Skeletal muscle tissue (tissue), 4 donors: ENCODE data around the gene ARSK. TPM values are rescaled to one million over a fixed set of nuclear protein-coding genes. Genes with fewer than 3 reads are reported as not detected.

ENCODE experiments used
- H3K27ac ChIP-seq: one replicate; pipeline ENCODE4 v1.7.0; 2013; ENCODE audit warnings: mild to moderate bottlenecking, low read depth, low read length, inconsistent platforms
- H3K27me3 ChIP-seq, 3 donors: one replicate each; pipeline ENCODE4 v1.7.0; 2013; ENCODE audit warnings: low read length in 3 of 3; ENCODE audit not compliant: control insufficient read depth in 3 of 3, insufficient read depth in 3 of 3
- H3K36me3 ChIP-seq, 3 donors: one replicate each; pipeline ENCODE4 v1.7.0; 2013; ENCODE audit warnings: low read length in 3 of 3; ENCODE audit not compliant: control insufficient read depth in 3 of 3, insufficient read depth in 3 of 3
- H3K4me1 ChIP-seq, 3 donors: one replicate each; pipeline ENCODE4 v1.7.0; 2013; ENCODE audit warnings: low read length in 3 of 3, mild to moderate bottlenecking in 3 of 3; ENCODE audit not compliant: control insufficient read depth in 3 of 3, insufficient read depth in 3 of 3
- H3K4me3 ChIP-seq, 3 donors: one replicate each; pipeline ENCODE4 v1.7.0; 2013; ENCODE audit warnings: low read length in 3 of 3
- H3K9ac ChIP-seq, 3 donors: one replicate each; pipeline ENCODE4 v1.7.0; 2013; ENCODE audit warnings: low read length in 3 of 3, mild to moderate bottlenecking in 3 of 3, moderate library complexity in 2 of 3, low read depth in 1 of 3
- H3K9me3 ChIP-seq, 3 donors: one replicate each; pipeline ENCODE4 v1.7.0; 2013; ENCODE audit warnings: low read length in 3 of 3; ENCODE audit not compliant: control insufficient read depth in 3 of 3
- total RNA-seq: library from RNA; depleted of rRNA; stranded (reverse); fragments of >200 nt; gene quantifications from one replicate; pipeline ENCODE4 v1.2.3, GENCODE V29; 2014
- donor health status: Osteomylitis.

The ARSK gene
- 6.3 TPM for total RNA-seq

DNA sequence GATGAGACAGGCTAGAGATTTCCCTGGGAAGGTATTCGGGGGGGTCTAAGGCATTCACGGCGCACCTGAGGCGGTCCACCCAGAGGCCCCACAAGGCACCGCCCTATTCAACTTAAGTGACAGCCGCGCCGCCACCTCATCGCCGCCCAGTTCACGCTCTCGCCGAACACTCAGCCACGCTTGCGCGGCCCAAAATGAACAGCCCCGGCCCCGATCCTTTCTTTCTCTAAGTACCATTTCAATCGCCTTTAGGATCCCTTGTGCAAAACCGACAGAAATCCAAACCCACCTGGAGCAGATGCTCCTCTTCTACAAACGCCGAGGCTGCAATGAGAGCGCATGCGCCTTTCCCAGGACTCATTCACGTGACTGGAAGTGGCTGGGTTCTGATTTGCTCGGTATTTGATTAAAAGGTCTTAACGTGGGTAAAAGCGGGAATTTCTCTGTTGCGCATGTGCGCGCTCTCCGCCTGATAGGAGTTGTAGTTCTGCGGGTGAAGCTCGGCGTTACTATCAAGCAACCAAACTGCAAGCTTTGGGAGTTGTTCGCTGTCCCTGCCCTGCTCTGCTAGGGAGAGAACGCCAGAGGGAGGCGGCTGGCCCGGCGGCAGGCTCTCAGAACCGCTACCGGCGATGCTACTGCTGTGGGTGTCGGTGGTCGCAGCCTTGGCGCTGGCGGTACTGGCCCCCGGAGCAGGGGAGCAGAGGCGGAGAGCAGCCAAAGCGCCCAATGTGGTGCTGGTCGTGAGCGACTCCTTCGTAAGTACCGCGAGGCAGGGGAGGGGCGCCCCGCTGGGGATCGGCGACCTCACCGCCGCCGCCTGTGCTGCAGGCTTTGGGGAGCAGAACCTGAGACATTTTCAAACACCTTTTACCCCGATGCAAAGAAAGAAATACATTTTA is at the start of gene ARSK, which contains the start of gene SKIC3:
TSS of gene ARSK (plus strand) at position 455 of the 902 bp plus-strand sequence. CDS start at position 633, 178 bp downstream.
TSS of gene SKIC3 (minus strand) at position 331 of the 902 bp plus-strand sequence. CDS start 7,827 bp downstream, outside the sequence.
- Histone ChIP-seq H3K9me3 (no peaks in the 10 kb centered on the region), H3K9ac (peak within 1 kb of the TSS; percentile 85 to 93 (median 91)), H3K27me3 (no peaks in the 10 kb centered on the region), H3K27ac (peak within 1 kb of the TSS; percentile 67), H3K4me3 (peak within 1 kb of the TSS; percentile 84 to 93 (median 91)), H3K4me1 (peaks cover 8 to 17% (median 13%) of the 10 kb centered on the region in 3 donors), H3K36me3 (peaks cover 0 to 9% (median 8%) of the 10 kb centered on the region in 3 donors)

- Histone ChIP-seq H3K4me3 (no peak overlapping the region), H3K9me3 (no peaks in the 10 kb centered on the region), H3K4me1 (no peaks in the 10 kb centered on the region), H3K9ac (no peak overlapping the region), H3K27me3 (no peaks in the 10 kb centered on the region), H3K27ac (no peak overlapping the region), H3K36me3 (peaks cover 20 to 54% (median 50%) of the 10 kb centered on the region in 3 donors)
Measured at GRCh38 chr5:95508550-95508949, 46.4 kb upstream of the ARSK start.

DNA sequence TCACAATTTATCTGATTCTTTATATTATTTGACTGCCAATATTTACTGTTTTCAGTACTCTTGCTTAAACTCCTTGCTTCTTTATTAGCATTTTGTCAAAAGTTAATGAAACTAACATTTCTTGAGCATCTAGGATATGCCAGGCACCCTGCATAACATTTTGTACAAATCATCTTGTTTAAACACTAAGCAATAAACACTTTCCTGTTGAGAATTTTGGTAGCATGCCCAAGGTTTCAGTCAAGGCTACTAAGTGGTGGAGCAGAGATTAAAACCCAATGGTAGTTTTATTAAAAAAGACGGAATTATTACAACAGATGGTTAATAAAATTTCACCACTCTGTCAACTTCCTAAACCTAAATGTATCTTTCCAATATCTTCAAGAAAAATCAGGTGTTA is 43.3 kb upstream of the ARSK start:
- H3K9me3 ChIP-seq, result no peaks in the 10 kb centered on the region
- H3K4me3 ChIP-seq, result no peak overlapping the region
- no peaks in the 10 kb centered on the region for H3K27me3 ChIP-seq
- no peak overlapping the region for H3K9ac ChIP-seq
- no peak overlapping the region for H3K27ac ChIP-seq
- H3K4me1 ChIP-seq, result no peaks in the 10 kb centered on the region
- peaks cover 21 to 69% (median 64%) of the 10 kb centered on the region in 3 donors for H3K36me3 ChIP-seq

DNA sequence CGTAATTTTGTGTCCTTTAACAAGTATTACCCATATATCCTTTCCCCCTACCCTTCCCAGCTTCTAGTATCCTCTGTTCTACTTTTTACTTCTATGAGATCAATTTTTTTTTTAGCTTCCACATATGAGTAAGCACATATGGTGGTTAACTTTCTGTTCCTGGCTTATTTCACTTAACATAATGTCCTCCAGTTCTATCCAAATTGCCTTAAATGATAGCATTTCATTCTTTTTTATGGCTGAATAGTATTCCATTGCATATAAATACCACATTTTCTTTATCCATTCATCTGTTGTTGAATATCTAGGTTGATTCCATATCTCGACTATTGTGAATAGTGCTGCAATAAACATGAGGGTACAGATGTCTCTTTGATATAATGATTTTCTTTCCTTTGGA is 36.5 kb upstream of the ARSK start:
- Histone ChIP-seq H3K9ac (no peak overlapping the region), H3K27ac (no peak overlapping the region), H3K27me3 (no peaks in the 10 kb centered on the region), H3K36me3 (peaks cover 6 to 51% (median 46%) of the 10 kb centered on the region in 3 donors), H3K4me3 (no peak overlapping the region), H3K9me3 (no peaks in the 10 kb centered on the region), H3K4me1 (no peaks in the 10 kb centered on the region)

DNA sequence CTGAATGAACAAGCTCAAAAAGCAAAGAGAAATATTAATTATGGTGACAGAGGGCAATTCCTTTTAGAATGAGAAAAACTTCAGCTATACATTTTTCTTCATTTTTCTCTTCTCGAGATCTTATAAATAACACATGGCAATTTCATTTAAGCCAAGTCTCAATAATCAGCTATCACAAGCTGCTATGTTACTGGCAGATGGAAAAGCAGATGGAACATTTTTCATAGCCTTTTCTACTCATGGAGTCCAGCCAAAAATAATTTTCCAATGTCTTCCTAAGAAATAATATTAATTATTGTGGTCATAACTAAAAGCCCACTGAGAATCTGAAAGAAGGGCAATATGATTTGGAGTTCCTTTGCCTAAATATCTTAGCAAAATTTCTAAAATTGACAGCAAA is 35.8 kb upstream of the ARSK start:
- Histone ChIP-seq H3K4me3 (no peak overlapping the region), H3K27ac (no peak overlapping the region), H3K27me3 (no peaks in the 10 kb centered on the region), H3K9me3 (no peaks in the 10 kb centered on the region), H3K36me3 (peaks cover 2 to 49% (median 41%) of the 10 kb centered on the region in 3 donors), H3K4me1 (no peaks in the 10 kb centered on the region), H3K9ac (no peak overlapping the region)

- Histone ChIP-seq H3K27ac (no peak overlapping the region), H3K4me3 (no peak overlapping the region), H3K9ac (no peak overlapping the region), H3K36me3 (peaks cover 2 to 48% (median 40%) of the 10 kb centered on the region in 3 donors), H3K9me3 (no peaks in the 10 kb centered on the region), H3K4me1 (no peaks in the 10 kb centered on the region), H3K27me3 (no peaks in the 10 kb centered on the region)
Measured at GRCh38 chr5:95519681-95520080, 35.2 kb upstream of the ARSK start.

DNA sequence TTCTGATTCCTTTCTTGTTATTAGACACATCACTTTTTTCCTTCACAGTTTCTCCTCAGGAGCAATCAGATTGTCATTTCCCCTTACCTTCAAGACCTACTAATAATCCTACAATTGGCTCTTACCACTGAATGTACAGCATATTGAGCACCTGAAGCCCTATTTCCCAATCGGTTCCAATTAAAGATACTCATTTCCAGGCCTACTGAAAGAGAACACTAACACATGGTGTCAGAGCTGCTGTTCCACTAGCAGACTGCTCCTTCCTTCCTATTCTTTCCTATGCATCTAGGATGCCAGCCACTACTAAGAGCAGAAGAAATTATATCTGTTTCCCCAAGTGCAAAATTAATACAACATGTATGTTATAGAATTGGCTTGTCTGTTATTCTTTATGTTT is 34.7 kb upstream of the ARSK start:
- no peak overlapping the region for H3K27ac ChIP-seq
- H3K9ac ChIP-seq, result no peak overlapping the region
- no peaks in the 10 kb centered on the region for H3K9me3 ChIP-seq
- H3K27me3 ChIP-seq, result no peaks in the 10 kb centered on the region
- no peak overlapping the region for H3K4me3 ChIP-seq
- peaks cover 2 to 47% (median 42%) of the 10 kb centered on the region in 3 donors for H3K36me3 ChIP-seq
- H3K4me1 ChIP-seq, result no peaks in the 10 kb centered on the region

DNA sequence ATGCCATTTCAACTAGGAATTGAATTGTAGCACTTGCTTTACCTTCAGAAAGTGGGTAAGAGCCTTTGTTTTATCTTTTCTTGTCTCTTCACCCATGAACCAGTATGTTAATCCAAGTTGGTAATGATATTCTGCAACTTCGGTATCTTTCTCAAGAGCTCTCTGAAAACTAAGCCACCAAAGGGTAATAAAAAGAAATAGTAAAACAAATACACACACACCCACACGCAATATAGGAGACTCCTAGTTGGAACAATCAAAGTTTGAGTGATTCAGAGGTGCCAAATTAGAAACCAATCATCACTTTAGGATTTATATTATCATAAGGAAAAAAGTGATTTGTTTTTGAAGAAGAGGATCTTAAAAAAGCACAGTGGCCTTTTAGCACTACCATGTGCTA is 30.5 kb upstream of the ARSK start:
- Histone ChIP-seq H3K4me3 (no peak overlapping the region), H3K9me3 (no peaks in the 10 kb centered on the region), H3K9ac (no peak overlapping the region), H3K4me1 (no peaks in the 10 kb centered on the region), H3K27ac (no peak overlapping the region), H3K36me3 (peaks cover 5 to 60% (median 60%) of the 10 kb centered on the region in 3 donors), H3K27me3 (no peaks in the 10 kb centered on the region)

- H3K9ac ChIP-seq, result no peak overlapping the region
- no peaks in the 10 kb centered on the region for H3K4me1 ChIP-seq
- no peaks in the 10 kb centered on the region for H3K27me3 ChIP-seq
- no peak overlapping the region for H3K27ac ChIP-seq
- peaks cover 8 to 55% (median 54%) of the 10 kb centered on the region in 3 donors for H3K36me3 ChIP-seq
- no peaks in the 10 kb centered on the region for H3K9me3 ChIP-seq
- no peak overlapping the region for H3K4me3 ChIP-seq
Measured at GRCh38 chr5:95526871-95527270, 28.0 kb upstream of the ARSK start.

GRCh38 chr5:95528565-95528964 is 26.3 kb upstream of the ARSK start:
- no peak overlapping the region for H3K9ac ChIP-seq
- no peaks in the 10 kb centered on the region for H3K9me3 ChIP-seq
- H3K27ac ChIP-seq, result no peak overlapping the region
- H3K4me1 ChIP-seq, result no peaks in the 10 kb centered on the region
- peaks cover 5 to 49% (median 48%) of the 10 kb centered on the region in 3 donors for H3K36me3 ChIP-seq
- no peak overlapping the region for H3K4me3 ChIP-seq
- H3K27me3 ChIP-seq, result no peaks in the 10 kb centered on the region
